Osteocyte (in vitro differentiated cells): ENCODE results near the gene HIGD2A. TPM values are rescaled to one million over a fixed set of nuclear protein-coding genes. Genes with fewer than 3 reads are reported as not detected.

Source experiments
- DNase-seq: peaks from one replicate; pipeline ENCODE4 v3.0.0; 2021; ENCODE audit warnings: mixed read lengths; ENCODE audit not compliant: unreplicated experiment; ENCODE audit errors: extremely low spot score
- H3K27ac Mint-ChIP-seq: one replicate; pipeline ENCODE4 v1.8.0; 2021; ENCODE audit warnings: mild to moderate bottlenecking, mixed read lengths; ENCODE audit not compliant: unreplicated experiment
- H3K27me3 Mint-ChIP-seq: one replicate; pipeline ENCODE4 v1.8.0; 2021; ENCODE audit warnings: mixed read lengths; ENCODE audit not compliant: unreplicated experiment
- H3K36me3 Mint-ChIP-seq: one replicate; pipeline ENCODE4 v1.8.0; 2021; ENCODE audit warnings: mixed read lengths; ENCODE audit not compliant: unreplicated experiment
- H3K4me1 Mint-ChIP-seq: one replicate; pipeline ENCODE4 v1.8.0; 2021; ENCODE audit warnings: mixed read lengths; ENCODE audit not compliant: unreplicated experiment
- H3K4me3 Mint-ChIP-seq: one replicate; pipeline ENCODE4 v1.8.0; 2021; ENCODE audit warnings: mild to moderate bottlenecking, moderate library complexity, mixed read lengths; ENCODE audit not compliant: unreplicated experiment
- H3K9me3 Mint-ChIP-seq: one replicate; pipeline ENCODE4 v1.8.0; 2021; ENCODE audit warnings: mixed read lengths; ENCODE audit not compliant: unreplicated experiment
- CTCF ChIP-seq: fragments of 200-600 bp; sonication (generic); IDR thresholded peaks from 2 replicates; pipeline ENCODE4 v1.5.0; 2021; ENCODE audit warnings: antibody characterized with exemption, mild to moderate bottlenecking, moderate library complexity
- total RNA-seq: library from RNA; stranded (reverse); gene quantifications from 2 replicates; pipeline ENCODE4 v1.2.1, GENCODE V29; 2021

The HIGD2A gene
- total RNA-seq, 1 donor from 2014 or later: 83.8 TPM

GRCh38 chr5:176364765-176365350 lies 23.7 kb upstream of the HIGD2A start:
- no peak for DNase-seq
- Mint-ChIP-seq H3K36me3 (peaks cover 14% of the 10 kb centered on the region), H3K9me3 (no peaks in the 10 kb centered on the region), H3K27ac (peak overlapping the region; percentile 38), H3K27me3 (no peaks in the 10 kb centered on the region), H3K4me1 (peaks cover 14% of the 10 kb centered on the region), H3K4me3 (peak overlapping the region; percentile 66)
- TF ChIP-seq CTCF: no peak

DNA sequence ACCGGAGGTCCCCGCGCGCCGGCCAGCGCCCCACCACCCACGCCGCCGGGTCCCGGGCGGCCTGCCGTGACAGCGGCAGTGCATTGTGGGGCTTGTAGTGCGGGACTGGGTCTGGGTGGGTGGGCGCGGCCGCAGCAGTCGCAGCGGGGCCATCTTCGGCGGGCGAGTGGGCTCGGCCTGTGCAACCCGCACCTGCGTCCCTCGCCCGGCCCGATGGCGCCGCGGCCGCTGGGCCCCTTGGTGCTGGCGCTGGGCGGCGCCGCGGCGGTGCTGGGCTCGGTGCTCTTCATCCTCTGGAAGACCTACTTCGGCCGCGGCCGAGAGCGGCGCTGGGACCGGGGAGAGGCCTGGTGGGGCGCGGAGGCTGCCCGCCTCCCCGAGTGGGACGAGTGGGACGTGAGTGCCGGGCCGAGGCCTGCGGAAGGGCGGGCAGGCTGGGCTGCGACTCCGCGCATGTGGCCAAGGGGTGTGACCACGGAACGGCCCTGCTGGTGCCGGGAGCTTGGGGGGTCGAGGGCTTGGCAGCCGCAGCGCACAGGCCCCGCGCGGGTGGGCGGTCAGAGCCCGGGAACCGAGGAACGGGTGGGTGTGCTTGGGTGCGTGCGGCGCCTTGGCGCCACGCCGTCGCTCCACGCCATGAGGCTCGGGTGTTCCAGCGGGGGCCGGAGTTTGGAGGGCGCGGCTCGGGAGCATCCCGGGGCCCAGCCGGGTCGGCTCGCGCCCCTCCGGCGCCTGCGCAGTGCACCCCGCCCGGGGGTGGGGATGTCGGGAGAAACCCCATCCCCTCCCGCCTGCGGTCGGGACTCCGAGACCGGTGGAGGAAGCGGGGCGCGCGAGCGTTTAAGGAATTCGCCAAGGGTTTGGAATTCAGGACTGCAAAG lies 23.0 kb upstream of the HIGD2A start, which contains the start of gene ARL10:
Gene ARL10 (plus strand): TSS at position 137 of the 881 bp plus-strand sequence. CDS start 77 bp downstream, at position 214.
- peak within 1 kb of the TSS; percentile 38 for H3K27ac Mint-ChIP-seq
- H3K36me3 Mint-ChIP-seq: peaks cover 20% of the 10 kb centered on the region
- no peaks in the 10 kb centered on the region for H3K9me3 Mint-ChIP-seq
- H3K4me1 Mint-ChIP-seq: peaks cover 13% of the 10 kb centered on the region
- peak; percentile 87 for DNase-seq
- H3K27me3 Mint-ChIP-seq: no peaks in the 10 kb centered on the region
- no peak for TF ChIP-seq CTCF
- peak within 1 kb of the TSS; percentile 72 for H3K4me3 Mint-ChIP-seq

DNA sequence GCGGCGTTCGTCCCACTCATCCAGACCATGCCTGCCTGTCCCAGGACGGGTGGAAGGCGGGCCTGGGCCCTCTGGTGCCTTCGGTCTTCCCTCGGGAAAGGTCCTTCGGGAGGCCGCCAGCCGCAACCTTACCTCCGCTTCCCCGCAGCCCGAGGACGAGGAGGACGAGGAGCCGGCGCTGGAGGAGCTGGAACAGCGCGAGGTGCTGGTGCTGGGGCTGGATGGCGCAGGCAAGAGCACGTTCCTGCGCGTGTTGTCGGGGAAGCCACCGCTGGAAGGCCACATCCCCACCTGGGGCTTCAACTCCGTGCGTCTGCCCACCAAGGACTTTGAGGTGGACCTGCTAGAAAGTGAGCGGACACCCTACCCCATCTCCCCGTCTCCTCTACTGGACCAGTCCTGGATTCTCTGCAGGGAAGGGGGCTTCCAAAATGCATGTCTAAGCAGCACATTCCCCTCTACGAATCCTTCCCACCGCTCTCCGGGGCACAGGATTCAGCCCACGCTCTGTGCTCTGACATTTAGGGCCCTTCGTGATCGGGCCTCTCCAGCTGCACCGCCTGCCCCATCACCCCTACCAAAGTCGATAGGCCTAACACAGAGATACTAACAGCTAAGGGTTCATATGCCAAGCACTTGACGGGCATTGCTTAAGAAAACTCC lies 22.2 kb upstream of the HIGD2A start:
- H3K36me3 Mint-ChIP-seq: peaks cover 25% of the 10 kb centered on the region
- no peaks in the 10 kb centered on the region for H3K27me3 Mint-ChIP-seq
- H3K4me1 Mint-ChIP-seq: peaks cover 13% of the 10 kb centered on the region
- peak overlapping the region; percentile 72 for H3K4me3 Mint-ChIP-seq
- no peaks in the 10 kb centered on the region for H3K9me3 Mint-ChIP-seq
- H3K27ac Mint-ChIP-seq: peak overlapping the region; percentile 3
- no peak for DNase-seq
- TF ChIP-seq CTCF: no peak

DNA sequence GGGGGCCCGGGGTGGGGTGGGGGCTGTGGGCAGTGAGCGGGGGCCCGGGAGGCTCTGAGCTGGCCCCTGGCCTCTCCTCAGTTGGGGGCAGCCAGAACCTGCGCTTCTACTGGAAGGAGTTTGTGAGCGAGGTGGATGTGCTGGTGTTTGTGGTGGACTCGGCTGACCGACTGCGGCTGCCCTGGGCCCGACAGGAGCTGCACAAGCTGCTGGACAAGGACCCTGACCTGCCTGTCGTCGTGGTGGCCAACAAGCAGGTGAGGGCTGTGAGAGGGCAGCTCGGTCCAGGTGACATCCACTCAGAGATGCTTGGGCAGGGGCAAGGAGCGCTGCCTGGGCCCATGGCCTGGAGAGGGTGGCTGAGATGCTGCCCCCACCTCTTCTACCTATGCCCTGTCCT lies 19.8 kb upstream of the HIGD2A start:
- H3K36me3 Mint-ChIP-seq: peaks cover 30% of the 10 kb centered on the region
- no peak overlapping the region for H3K4me3 Mint-ChIP-seq
- no peaks in the 10 kb centered on the region for H3K9me3 Mint-ChIP-seq
- peaks cover 10% of the 10 kb centered on the region for H3K4me1 Mint-ChIP-seq
- TF ChIP-seq CTCF: no peak
- no peaks in the 10 kb centered on the region for H3K27me3 Mint-ChIP-seq
- H3K27ac Mint-ChIP-seq: no peak overlapping the region
- no peak for DNase-seq
